ENCODE data around the gene DCAF8.
A peak's percentile ranks its signal among the peaks of the same experiment; 100 is the strongest.

Gene DCAF8

DNA sequence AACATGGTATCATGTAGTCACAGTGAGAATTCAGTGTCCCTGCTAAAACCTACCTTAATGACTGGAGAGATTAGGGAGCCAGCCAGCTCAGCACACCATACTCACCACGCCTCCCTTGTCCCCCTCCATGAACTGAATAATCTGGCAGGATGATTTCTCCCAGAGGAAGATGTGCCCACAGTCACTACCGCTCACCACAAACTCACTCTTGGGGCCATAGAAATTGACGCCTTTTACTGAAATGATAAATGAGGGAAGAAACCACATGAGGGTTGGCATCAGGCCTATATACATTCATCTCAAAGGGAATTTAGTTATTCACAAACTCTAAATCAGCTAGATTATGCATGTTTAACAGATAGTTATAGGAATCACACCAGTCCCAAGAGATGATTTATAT lies 39.8 kb downstream of the DCAF8 start:
- peak; percentile 65 for DNase-seq

- no peak for DNase-seq
Observed at GRCh38 chr1:160221089-160221488, 41.3 kb downstream of the DCAF8 start.

GRCh38 chr1:160220301-160220700 lies 42.0 kb downstream of the DCAF8 start:
- DNase-seq: no peak

DNA sequence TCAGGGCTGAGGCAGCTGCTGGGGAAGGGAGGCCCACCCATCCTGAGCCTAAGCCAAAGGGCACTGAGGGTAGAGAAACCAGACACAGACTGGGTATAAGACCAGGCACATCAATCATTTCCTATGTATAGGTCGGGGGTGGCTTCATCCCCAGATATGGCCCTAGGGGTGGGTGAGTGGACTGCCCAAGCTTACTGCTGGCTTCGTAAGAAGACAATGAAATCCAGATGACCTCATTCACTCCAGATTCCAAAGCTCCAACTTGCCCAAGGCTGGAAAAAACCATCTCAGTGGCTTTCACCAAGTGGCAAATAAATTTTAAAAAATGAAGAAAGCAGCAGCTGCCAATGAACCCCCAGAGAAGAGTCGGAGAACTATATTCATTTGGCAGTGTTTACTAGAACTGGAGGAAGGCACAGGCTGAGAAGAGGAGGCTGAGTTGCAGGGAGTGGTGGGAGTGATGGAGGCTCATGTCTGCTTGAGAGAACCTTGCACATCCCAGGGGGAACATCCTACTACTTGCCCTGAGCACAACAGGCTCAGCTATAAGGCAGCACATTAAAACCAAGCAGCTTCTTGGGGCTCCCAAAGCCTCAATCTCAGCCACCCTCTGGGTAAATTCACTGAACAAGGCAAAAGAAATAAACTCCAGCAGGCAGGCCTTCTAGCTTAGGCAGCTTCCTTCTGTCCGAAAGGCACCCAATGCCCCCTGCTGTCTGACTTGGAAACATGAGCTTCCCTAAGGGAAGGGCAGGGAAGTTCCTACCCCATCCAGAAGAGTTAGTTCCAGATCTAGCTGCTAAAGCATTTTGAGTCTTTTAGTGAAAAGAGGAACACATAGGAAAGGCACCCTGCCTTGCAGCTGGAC lies 43.1 kb downstream of the DCAF8 start:
- DNase-seq: peak; percentile 74

GRCh38 chr1:160217481-160218051 lies 44.8 kb downstream of the DCAF8 start:
- no peak for DNase-seq

DNA sequence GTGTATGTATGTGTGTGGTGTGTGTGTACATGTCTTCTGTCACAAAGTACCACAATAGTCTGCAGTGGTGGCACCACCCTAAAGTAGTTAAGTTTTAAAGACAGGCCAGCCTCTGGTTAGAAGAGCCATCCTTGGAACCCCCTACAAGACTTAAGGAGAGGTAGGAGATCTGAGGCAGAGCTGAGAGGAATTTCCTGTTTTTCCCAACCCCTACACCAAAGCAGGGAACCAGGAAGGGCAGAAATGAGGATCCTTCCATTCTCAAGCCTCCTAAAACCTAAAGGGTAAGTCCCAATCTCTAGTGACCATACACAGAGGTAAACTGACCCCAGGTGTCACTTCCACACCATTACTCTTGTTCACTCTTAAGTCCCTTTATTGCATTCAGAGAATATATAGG lies 46.0 kb downstream of the DCAF8 start:
- DNase-seq: no peak

DNA sequence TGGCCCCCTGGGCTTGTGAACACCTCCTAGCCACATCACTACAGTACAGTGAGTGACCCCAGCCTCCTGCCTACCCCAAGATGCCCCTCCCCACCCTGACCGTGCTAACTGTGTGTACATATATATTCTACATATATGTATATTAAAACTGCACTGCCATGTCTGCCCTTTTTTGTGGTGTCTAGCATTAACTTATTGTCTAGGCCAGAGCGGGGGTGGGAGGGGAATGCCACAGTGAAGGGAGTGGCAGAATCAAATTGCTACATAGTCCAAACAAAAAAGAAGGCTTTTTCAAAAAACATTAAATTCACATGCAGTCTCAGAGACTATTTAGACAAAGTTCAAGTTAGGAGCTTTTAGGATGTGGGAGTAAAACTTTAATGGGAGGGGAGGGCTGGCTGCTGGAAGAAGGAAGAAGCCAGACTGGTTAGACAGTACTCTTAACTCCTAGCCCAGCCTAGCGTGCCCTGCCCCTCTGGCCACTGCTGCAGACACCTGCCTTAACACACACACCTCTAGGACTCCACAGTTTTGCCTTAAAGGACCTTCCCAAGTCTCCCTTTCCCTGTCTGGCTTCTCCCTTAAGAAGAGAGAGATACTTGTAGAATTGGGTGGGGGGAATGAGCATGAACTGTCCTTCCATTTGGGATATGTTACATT lies 47.7 kb downstream of the DCAF8 start:
- no peak for DNase-seq

DNA sequence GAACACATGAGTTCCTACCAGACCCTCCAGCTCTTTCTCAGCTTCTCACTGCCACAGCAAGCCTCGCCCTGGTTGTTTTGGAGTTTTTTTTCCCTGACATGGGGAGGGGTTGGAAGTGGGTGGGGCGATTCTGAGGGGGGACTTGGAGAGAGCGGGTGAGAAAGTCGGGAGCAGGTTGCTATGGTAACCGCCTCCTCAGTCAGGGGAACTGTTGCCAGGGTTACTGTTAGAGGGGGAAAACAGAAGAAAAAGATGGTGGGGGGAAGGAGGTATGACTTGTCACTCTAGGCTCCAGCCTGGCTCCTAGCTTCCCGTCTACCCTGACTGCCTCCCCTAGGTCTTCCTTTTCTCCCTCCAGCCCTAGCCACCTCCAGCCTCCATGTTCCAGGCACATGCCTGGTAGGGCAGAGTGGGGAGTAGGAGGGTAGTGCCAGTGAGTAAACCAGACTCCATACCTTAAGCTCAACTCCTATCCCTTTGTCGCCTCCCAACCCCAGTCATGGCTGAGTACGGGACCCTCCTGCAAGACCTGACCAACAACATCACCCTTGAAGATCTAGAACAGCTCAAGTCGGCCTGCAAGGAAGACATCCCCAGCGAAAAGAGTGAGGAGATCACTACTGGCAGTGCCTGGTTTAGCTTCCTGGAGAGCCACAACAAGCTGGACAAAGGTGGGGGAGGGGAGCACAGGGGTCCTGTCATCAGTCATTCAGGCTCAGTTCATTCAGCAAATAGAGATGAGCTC lies 51.1 kb downstream of the DCAF8 start:
- no peak for DNase-seq

GRCh38 chr1:160210561-160210960 lies 51.8 kb downstream of the DCAF8 start:
- no peak for DNase-seq

GRCh38 chr1:160209321-160210046 lies 52.9 kb downstream of the DCAF8 start:
- DNase-seq: no peak

DNA sequence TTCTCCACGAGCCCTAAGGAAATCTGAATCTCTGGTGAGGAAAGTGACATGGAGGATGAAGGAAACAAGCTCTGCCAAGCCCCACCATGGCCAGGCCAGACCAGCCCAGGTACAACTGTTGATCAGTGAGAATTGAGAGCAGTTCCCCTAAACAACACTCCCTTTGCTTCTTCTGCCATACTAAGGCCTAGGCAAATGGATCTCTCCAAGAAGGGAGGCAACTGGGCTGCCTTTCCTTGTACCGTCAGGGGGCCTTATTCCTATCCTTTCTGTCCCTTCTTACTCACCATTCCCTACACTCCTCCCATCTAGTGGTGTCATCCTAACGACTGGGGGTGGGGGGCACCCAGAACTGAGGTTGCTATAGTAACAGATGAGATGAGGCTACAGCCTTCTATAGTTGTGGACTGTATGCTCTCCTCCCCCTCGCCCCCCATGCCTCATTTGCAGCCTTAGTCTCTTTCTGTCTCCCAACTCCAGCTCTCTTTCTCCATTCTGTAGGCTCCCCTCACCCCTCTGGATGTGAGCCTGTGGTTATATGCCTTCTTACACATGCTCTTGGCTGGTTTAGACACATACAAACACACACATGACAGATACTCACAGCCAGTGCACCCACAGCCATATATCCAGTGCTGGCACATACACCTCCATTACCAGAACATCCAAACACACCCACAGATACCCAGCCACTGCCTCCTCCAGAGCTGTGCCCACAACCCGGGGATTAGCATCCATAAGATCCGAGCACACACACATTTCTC lies 53.6 kb downstream of the DCAF8 start:
- DNase-seq: no peak

DNA sequence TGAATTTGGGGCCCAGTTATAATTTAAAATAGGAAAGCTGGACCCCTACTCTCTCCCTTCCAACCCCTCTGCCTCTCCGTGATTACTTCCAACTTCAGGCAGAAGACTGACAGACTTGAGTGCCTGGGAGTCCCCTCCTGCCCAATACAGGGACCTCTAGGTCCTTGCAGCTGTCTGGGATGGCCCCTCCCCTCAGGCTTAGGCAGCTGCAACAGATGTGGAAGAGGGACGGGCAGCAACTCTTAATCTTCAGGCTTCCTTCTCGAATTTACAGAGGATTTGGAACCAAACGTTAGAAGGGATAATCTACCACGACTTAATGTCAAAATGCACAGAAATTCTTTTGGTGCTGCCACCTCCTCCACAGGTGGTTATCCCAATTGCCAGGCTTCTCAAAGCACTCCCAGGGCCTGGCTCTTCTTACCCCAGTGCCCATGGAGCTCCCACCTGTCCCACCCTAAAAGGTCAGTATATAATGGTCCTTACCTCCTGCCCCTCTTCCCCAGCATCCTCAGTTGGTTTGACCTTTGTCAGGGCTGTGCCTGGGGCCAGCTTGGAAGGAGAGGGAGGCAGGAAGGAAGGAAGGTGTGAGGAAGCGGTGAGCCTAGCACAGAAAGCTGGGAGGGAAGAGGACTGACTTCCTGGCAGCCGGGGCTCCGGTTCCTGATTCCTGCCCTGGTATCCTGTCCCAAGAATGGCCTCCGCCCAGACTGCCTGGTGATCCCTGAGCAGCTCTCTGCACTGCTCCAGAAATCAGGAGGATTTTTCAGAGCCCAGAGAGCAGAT lies 54.4 kb downstream of the DCAF8 start:
- no peak for DNase-seq

DNA sequence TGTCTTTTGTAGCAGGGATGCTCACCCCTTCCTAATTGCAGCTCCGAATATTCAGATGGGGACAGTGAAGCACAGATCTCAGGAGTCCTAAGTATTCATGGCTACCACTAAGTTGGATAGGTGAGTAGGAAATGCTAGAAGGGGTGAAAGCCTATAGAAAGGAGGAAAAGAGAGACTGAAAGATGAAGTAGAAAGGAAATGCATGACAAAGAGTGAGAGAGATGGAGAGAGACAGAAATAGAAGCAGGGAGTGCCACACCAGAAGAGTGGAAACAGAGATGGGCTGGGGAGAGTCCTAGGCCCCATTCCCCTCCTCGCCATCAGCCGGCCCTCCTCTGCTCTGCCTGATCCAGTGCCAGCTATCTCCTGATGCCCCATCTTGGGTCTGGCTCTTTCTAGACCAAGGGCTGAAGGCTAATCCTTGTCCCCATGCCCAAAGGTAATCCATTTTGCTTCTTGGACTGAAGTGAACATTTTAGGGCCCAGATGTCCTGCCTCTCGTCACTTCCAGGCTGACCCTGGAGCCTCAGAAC lies 55.2 kb downstream of the DCAF8 start:
- no peak for DNase-seq

GRCh38 chr1:160206421-160207117 lies 55.8 kb downstream of the DCAF8 start:
- DNase-seq: peak; percentile 93

- DNase-seq: peak; percentile 56
Observed at GRCh38 chr1:160206036-160206389, 56.3 kb downstream of the DCAF8 start.

GRCh38 chr1:160205242-160206035 lies 56.9 kb downstream of the DCAF8 start, which contains the start of gene PEA15:
Gene PEA15, plus strand, starts transcription at chr1:160205384. Its CDS starts 6,161 bp downstream, at chr1:160211545.
- DNase-seq: peak; percentile 75

GRCh38 chr1:160204526-160205241 lies 57.7 kb downstream of the DCAF8 start:
- peak; percentile 36 for DNase-seq

GRCh38 chr1:160200786-160201185 lies 61.6 kb downstream of the DCAF8 start:
- DNase-seq: no peak
